ENCODE results near the gene RBPMS2. TPM values are rescaled to one million over a fixed set of nuclear protein-coding genes. Genes with fewer than 3 reads are reported as not detected.

RBPMS2 gene
- total RNA-seq, 1 donor from 2014 or later: 242 TPM

GRCh38 chr15:64701482-64702184 is 73.8 kb downstream of the RBPMS2 start:
- no peak for DNase-seq (ENCODE audit: low spot score)
- intact Hi-C loops (cut with DNase I): no loop called here

DNA sequence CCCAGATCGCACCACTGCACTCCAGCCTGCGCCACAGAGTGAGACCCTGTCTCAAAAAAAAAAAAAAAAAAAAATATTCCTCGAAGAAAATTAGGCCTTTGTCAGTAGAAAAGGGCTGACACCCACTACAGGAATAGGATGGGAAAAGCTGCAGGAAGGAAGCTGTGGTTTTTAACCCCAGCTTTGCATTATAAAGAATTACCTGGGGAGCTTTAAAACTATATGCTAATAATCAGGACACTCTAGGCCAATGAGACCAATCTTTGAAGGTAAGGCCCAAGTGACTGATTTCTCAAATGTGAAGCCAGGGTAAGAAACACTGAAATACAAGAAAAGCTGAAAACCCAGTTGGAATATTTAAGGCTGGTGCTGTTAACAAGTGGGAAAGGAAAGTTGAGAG is 74.3 kb downstream of the RBPMS2 start:
- intact Hi-C loops (cut with DNase I): no loop called here
- no peak for DNase-seq (ENCODE audit: low spot score)

GRCh38 chr15:64699751-64700388 is 75.5 kb downstream of the RBPMS2 start:
- intact Hi-C loops (cut with DNase I): no loop called here
- DNase-seq (ENCODE audit: low spot score): no peak

GRCh38 chr15:64698823-64699222 is 76.6 kb downstream of the RBPMS2 start:
- DNase-seq (ENCODE audit: low spot score): no peak
- intact Hi-C loops (cut with DNase I): no loop called here

GRCh38 chr15:64697911-64698369 is 77.4 kb downstream of the RBPMS2 start:
- intact Hi-C loops (cut with DNase I): no loop called here
- no peak for DNase-seq (ENCODE audit: low spot score)

- intact Hi-C loops (cut with DNase I): no loop called here
- no peak for DNase-seq (ENCODE audit: low spot score)
Observed at GRCh38 chr15:64696481-64696880, 78.9 kb downstream of the RBPMS2 start.

- intact Hi-C loops (cut with DNase I): no loop called here
- DNase-seq (ENCODE audit: low spot score): no peak
Observed at GRCh38 chr15:64695561-64695992, 79.8 kb downstream of the RBPMS2 start.

GRCh38 chr15:64694816-64695215 is 80.6 kb downstream of the RBPMS2 start:
- no peak for DNase-seq (ENCODE audit: low spot score)
- intact Hi-C loops (cut with DNase I): no loop called here

DNA sequence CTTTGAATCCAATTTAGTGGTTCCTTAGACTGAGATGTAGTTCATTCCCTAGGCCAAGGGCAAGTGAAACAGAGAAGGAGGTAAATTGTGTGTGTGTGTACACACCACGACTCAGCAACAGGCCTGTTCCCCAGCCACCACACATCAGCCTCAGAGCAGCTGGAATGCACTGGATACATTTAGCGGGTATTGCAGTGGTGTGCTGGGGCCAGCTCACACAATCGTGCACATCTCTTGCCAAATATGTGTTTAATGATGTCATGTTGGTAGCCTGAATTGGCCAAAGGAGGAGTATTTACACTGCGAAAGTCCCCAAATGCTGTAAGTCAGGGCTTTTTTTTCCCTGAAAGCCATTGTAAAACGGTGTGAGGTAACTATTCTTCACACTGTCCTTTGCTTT is 82.3 kb downstream of the RBPMS2 start:
- no peak for DNase-seq (ENCODE audit: low spot score)
- intact Hi-C loops (cut with DNase I): no loop called here

DNA sequence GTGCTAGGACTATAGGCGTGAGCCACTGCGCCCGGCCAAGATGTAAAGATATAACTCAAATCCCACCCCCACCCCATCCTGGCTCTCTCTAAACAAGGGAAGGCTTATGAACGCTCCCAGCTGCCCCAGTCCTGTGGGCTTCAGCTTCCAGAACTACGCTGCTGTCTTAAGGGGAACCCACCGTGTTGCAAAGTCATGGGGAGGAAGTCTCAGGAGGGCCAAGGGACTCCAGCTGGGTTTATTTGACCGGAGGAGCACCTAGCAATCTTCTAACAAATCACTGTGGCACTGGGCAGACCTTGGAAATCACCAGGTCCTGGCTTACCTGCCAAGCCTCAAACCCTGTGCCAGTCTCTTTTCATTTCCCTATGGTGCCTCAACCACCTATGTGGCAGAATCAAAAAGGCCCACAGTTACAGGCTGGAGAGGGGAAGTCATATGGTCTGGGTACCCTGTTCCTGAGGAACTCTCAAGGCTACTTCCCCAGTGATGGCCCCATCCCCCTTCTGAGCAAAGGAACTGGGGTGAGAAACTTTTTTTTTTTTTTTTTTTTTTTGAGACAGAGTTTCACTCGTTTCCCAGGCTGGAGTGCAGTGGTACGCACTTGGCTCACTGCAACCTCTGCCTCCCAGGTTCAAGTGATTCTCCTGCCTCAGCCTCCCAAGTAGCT is 83.4 kb downstream of the RBPMS2 start:
- intact Hi-C loops (cut with DNase I): no loop called here

DNA sequence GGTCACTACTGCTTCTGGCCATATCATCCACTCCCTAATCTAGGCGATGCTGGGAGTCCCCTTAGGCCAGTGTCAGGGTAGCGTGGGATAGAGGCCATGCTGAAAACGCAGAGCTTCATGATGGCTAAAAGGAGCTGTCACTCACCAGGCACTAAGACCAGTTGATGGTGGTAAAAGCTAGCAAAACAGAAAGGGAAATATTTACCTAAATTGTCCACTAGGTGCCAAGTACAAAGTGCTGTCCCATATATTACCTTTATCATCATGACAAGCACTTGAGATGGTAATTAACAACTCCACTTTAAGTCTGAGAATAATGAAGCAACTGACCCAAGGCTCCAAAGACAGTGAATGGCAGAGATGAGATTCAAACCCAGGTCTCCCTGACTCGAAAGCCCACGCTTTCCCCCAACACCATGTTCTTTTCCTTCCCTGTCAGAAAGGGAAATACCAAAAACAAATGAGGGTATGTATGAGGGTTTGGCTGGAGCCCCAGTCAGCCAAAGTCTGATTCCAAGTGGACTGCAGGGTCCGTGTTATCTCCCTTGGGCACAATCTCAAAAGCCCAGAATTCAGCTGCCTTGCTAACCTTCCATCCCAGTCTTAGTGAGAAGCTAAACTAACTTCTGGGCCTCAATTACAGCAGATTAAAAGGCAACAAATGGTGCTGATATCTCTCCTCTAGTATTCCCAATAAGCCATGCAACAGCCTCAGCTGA is 84.7 kb downstream of the RBPMS2 start:
- DNase-seq (ENCODE audit: low spot score): no peak
- intact Hi-C loops (cut with DNase I): no loop called here

More for the DNA sequence above, 83.4 kb downstream of the RBPMS2 start:
- no peak for DNase-seq (ENCODE audit: low spot score)

DNA sequence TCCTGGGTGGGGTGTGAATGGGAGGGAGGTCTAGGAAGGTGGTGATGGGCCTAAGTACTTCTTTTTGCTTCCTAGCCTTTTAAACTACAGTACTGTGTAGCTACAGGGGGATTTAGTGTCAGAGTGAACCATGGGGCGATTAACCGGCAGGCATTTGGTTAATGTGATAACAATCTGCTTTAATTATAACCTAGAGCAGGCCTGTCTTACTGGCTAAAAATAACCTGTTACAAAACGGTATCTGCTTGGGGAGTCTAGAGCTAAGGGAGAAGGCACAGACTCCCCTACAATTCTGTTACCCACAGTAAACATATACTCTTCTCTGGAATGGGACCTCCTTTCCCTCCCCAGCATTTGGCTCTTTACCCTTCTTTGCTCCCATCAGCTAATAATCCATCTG is 85.4 kb downstream of the RBPMS2 start:
- intact Hi-C loops (cut with DNase I): no loop called here
- no peak for DNase-seq (ENCODE audit: low spot score)

Small RNA genes lying within 50 kb of the gene (microRNA-seq; reads per million reads assigned to microRNA genes)
- gene MIR1272: not detected

Other genes starting within 250 kb of the RBPMS2 start
- 1.6 TPM for gene PIF1, start 50.1 kb upstream of the RBPMS2 start, total RNA-seq
- gene PLEKHO2, start 66.3 kb upstream of the RBPMS2 start, total RNA-seq: 10.4 TPM
- gene ANKDD1A, start 136.3 kb upstream of the RBPMS2 start, total RNA-seq: 1.4 TPM
- 53.6 TPM for gene SPG21, start 214.3 kb upstream of the RBPMS2 start, total RNA-seq